Smooth muscle cell (in vitro differentiated cells): Measurements from ENCODE around the gene ADGRF3. TPM values are rescaled to one million over a fixed set of nuclear protein-coding genes. Genes with fewer than 3 reads are reported as not detected.
"Not testable (repeated sequence)": the region's sequence is repeated elsewhere in the genome, so short reads cannot be mapped to it uniquely, and the experiment has no call there.

ENCODE experiments used
- DNase-seq: peaks from one replicate; lab custom pipeline; 2025; ENCODE audit not compliant: unreplicated experiment; lab: John Stamatoyannopoulos, UW
- H2AFZ ChIP-seq: fragments of 200-600 bp; sonication (generic); 2 replicates; pipeline ENCODE4 v1.6.0; 2016; ENCODE audit warnings: antibody characterized with exemption, low read depth, mild to moderate bottlenecking
- H3F3A ChIP-seq: fragments of 200-600 bp; sonication (generic); 2 replicates; pipeline ENCODE4 v1.6.0; 2017; ENCODE audit warnings: antibody characterized with exemption, low read depth
- H3K27ac ChIP-seq: fragments of 200-600 bp; sonication (generic); 2 replicates; pipeline ENCODE4 v1.5.1; 2016; ENCODE audit warnings: low read depth, mild to moderate bottlenecking
- H3K27me3 ChIP-seq: fragments of 200-600 bp; sonication (generic); 2 replicates; pipeline ENCODE4 v1.6.1; 2016; ENCODE audit warnings: low read depth, mild to moderate bottlenecking
- H3K36me3 ChIP-seq: fragments of 200-600 bp; sonication (generic); 2 replicates; pipeline ENCODE4 v1.5.1; 2016; ENCODE audit warnings: low read depth
- H3K4me1 ChIP-seq: fragments of 200-600 bp; sonication (generic); 2 replicates; pipeline ENCODE4 v1.5.1; 2016; ENCODE audit warnings: low read depth
- H3K4me2 ChIP-seq: fragments of 200-600 bp; sonication (generic); 2 replicates; pipeline ENCODE4 v1.6.0; 2016; ENCODE audit warnings: mild to moderate bottlenecking
- H3K4me3 ChIP-seq: fragments of 200-600 bp; sonication (generic); 2 replicates; pipeline ENCODE4 v1.5.1; 2016; ENCODE audit warnings: mild to moderate bottlenecking
- H3K79me2 ChIP-seq: fragments of 200-600 bp; sonication (generic); 2 replicates; pipeline ENCODE4 v1.6.0; 2016; ENCODE audit warnings: low read depth, mild to moderate bottlenecking
- H3K9ac ChIP-seq: fragments of 200-600 bp; sonication (generic); 2 replicates; pipeline ENCODE4 v1.6.0; 2016; ENCODE audit warnings: low read depth
- H3K9me3 ChIP-seq: fragments of 200-600 bp; sonication (generic); replicated peaks from 2 replicates; pipeline ENCODE4 v1.5.1; 2016; ENCODE audit warnings: low read depth
- H4K20me1 ChIP-seq: fragments of 200-600 bp; sonication (generic); 2 replicates; pipeline ENCODE4 v1.6.0; 2016; ENCODE audit warnings: low read depth
- WGBS: methylation state at CpG from one replicate; pipeline ENCODE4 v1.1.7; 2016; ENCODE audit warnings: low lambda C conversion rate; 5-methylcytosine and 5-hydroxymethylcytosine counted together
- polyA plus RNA-seq: library from polyadenylated mRNA; unstranded; fragments of >200 nt; fragmentation: Nextera tagmentation; extraction: Ambion mirVana; gene quantifications from 2 replicates; pipeline ENCODE4 v1.2.1, GENCODE V29; 2016
- total RNA-seq: library from RNA; depleted of rRNA; stranded (reverse); fragments of >200 nt; gene quantifications from 2 replicates; pipeline ENCODE4 v1.2.3, GENCODE V29; 2014
- TF ChIP-seq, protein P1 (sequence below): fragments of 200-600 bp; sonication (generic); IDR thresholded peaks from 2 replicates; pipeline ENCODE4 v1.5.1; 2017; ENCODE audit warnings: borderline replicate concordance, mild to moderate bottlenecking, antibody characterized with exemption; ENCODE audit not compliant: insufficient read depth, poor library complexity, severe bottlenecking

ADGRF3 gene
- total and polyA plus RNA-seq, 2 experiments from 2014 or later = 0.06 TPM; not detected in 1

DNA sequence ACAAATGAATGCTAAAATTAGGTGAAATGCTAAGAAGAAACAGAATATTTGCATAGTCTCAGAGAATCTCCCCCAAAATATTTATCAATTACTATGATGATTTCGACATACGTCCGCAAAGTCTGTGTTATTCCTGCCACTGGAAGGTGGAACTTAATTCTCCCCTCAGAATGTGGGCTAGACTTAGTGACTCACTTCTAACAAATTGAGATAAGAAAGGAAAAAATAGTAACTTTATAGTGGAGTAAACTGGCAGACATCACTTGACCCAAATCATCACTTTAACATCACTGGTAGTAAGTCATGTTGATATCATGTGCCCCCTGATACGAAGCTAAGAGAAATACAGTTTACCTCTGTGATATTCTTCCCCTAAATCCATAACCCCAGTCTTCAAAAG lies 78.4 kb downstream of the ADGRF3 start:
- Histone ChIP-seq H4K20me1 (peaks cover 13% of the 10 kb centered on the region), H3K4me3 (no peak overlapping the region), H3K4me1 (no peaks in the 10 kb centered on the region), H3K36me3 (no peaks in the 10 kb centered on the region), H2AFZ (no peak overlapping the region), H3K9me3 (no peaks in the 10 kb centered on the region), H3K79me2 (no peaks in the 10 kb centered on the region), H3F3A (no peaks in the 10 kb centered on the region), H3K4me2 (no peak overlapping the region), H3K27me3 (no peaks in the 10 kb centered on the region), H3K27ac (peak overlapping the region; percentile 49), H3K9ac (no peak overlapping the region)
- no peak for DNase-seq
- TF ChIP-seq, protein P1, sequence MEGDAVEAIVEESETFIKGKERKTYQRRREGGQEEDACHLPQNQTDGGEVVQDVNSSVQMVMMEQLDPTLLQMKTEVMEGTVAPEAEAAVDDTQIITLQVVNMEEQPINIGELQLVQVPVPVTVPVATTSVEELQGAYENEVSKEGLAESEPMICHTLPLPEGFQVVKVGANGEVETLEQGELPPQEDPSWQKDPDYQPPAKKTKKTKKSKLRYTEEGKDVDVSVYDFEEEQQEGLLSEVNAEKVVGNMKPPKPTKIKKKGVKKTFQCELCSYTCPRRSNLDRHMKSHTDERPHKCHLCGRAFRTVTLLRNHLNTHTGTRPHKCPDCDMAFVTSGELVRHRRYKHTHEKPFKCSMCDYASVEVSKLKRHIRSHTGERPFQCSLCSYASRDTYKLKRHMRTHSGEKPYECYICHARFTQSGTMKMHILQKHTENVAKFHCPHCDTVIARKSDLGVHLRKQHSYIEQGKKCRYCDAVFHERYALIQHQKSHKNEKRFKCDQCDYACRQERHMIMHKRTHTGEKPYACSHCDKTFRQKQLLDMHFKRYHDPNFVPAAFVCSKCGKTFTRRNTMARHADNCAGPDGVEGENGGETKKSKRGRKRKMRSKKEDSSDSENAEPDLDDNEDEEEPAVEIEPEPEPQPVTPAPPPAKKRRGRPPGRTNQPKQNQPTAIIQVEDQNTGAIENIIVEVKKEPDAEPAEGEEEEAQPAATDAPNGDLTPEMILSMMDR = no peak
- 55% methylated on average over 4 of the region's 4 CpGs for WGBS

DNA sequence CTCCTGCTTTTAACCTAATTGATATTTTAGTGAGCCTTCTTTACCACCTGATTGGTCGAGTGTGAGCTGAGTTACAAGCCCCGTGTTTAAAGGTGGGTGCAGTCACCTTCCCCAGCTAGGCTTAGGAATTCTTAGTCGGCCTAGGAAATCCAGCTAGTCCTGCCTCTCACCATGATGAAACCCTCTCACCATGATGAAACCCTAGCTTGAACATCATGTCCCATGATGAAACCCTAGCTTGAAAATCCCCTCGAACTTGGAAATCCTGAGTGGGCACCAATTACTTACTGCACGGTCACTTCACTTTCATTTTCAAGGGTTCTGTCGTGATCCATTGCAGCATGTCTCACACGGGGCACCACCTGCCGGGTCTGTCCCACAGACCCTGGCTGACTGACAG lies 87.8 kb downstream of the ADGRF3 start:
- H3K4me1 ChIP-seq, H3K4me2 ChIP-seq, H2AFZ ChIP-seq, H3K79me2 ChIP-seq, H3K36me3 ChIP-seq, H3K9me3 ChIP-seq, H3K27ac ChIP-seq, H3K4me3 ChIP-seq, H3F3A ChIP-seq, DNase-seq, H3K27me3 ChIP-seq, H3K9ac ChIP-seq: not testable (repeated sequence)
- H4K20me1 ChIP-seq = peaks cover 23% of the 10 kb centered on the region
- WGBS = over 99% methylated on average over 8 of the region's 8 CpGs

Other genes starting within 250 kb of the ADGRF3 start
- 2.6 and 2.9 TPM in 2 replicates for gene GAREM2, start 173.7 kb downstream of the ADGRF3 start, total RNA-seq
- gene GAREM2, start 173.7 kb downstream of the ADGRF3 start, polyA plus RNA-seq = 12.2 and 16.2 TPM in 2 replicates
- 96.9 and 104 TPM in 2 replicates for gene HADHA, start 102.2 kb downstream of the ADGRF3 start, total RNA-seq
- 90.1 and 111 TPM in 2 replicates for gene HADHA, start 102.2 kb downstream of the ADGRF3 start, polyA plus RNA-seq
- gene HADHB, start 101.8 kb downstream of the ADGRF3 start, total RNA-seq = 70.8 and 103 TPM in 2 replicates
- 89.1 and 96.1 TPM in 2 replicates for gene HADHB, start 101.8 kb downstream of the ADGRF3 start, polyA plus RNA-seq
- 26.3 and 26.8 TPM in 2 replicates for gene SELENOI, start 646 bp downstream of the ADGRF3 start, total RNA-seq
- gene SELENOI, start 646 bp downstream of the ADGRF3 start, polyA plus RNA-seq = 3.3 and 5.3 TPM in 2 replicates
- gene DRC1, start 55.1 kb upstream of the ADGRF3 start, total RNA-seq = 0.09 TPM in 1 of 2 replicates, not detected in the other
- gene DRC1, start 55.1 kb upstream of the ADGRF3 start, polyA plus RNA-seq = 0.14 TPM in 1 of 2 replicates, not detected in the other
- not detected in 2 replicates for gene OTOF, start 131.3 kb upstream of the ADGRF3 start, total RNA-seq
- gene OTOF, start 131.3 kb upstream of the ADGRF3 start, polyA plus RNA-seq = 0.05 TPM in 1 of 2 replicates, not detected in the other